Neural cell (in vitro differentiated cells): ENCODE data around the gene MDM1. TPM values are rescaled to one million over a fixed set of nuclear protein-coding genes. Genes with fewer than 3 reads are reported as not detected.

ENCODE experiments used
- H2AFZ ChIP-seq: fragments of 200-600, 300-800 bp; sonication (generic), shearing (Covaris generic); 2 replicates; pipeline ENCODE4 v1.6.0; 2014; ENCODE audit warnings: low read depth, mild to moderate bottlenecking, antibody characterized with exemption, low read length, moderate library complexity
- H3F3A ChIP-seq: fragments of 200-600 bp; shearing (Covaris generic); 2 replicates; pipeline ENCODE4 v1.6.1; 2016; ENCODE audit warnings: mild to moderate bottlenecking, moderate library complexity, mixed read lengths, antibody characterized with exemption, low read length; ENCODE audit not compliant: insufficient read depth, poor library complexity, severe bottlenecking
- H3K27ac ChIP-seq: fragments of 200-600, 300-800 bp; sonication (generic), shearing (Covaris generic); 2 replicates; pipeline ENCODE4 v1.5.1; 2014; ENCODE audit warnings: mild to moderate bottlenecking, low read length, moderate library complexity
- H3K27me3 ChIP-seq: fragments of 300-800, 200-600 bp; sonication (generic), shearing (Covaris generic); 2 replicates; pipeline ENCODE4 v1.6.0; 2014; ENCODE audit warnings: mild to moderate bottlenecking, low read depth, low read length, moderate library complexity; ENCODE audit not compliant: insufficient read depth
- H3K36me3 ChIP-seq: fragments of 300-800, 200-600 bp; sonication (generic), shearing (Covaris generic); 2 replicates; pipeline ENCODE4 v1.5.1; 2014; ENCODE audit warnings: mild to moderate bottlenecking, antibody characterized with exemption, low read length, moderate library complexity; ENCODE audit not compliant: insufficient read depth
- H3K4me2 ChIP-seq: fragments of 300-800, 200-600 bp; sonication (generic), shearing (Covaris generic); 2 replicates; pipeline ENCODE4 v1.6.0; 2014; ENCODE audit warnings: mild to moderate bottlenecking, low read length
- H3K4me3 ChIP-seq: fragments of 300-800, 200-600 bp; sonication (generic), shearing (Covaris generic); 2 replicates; pipeline ENCODE4 v1.5.1; 2014; ENCODE audit warnings: mild to moderate bottlenecking, low read length, moderate library complexity
- H3K79me2 ChIP-seq: fragments of 200-600 bp; shearing (Covaris generic); replicated peaks from 2 replicates; pipeline ENCODE4 v1.6.0; 2014; ENCODE audit warnings: mild to moderate bottlenecking, low read length, moderate library complexity; ENCODE audit not compliant: insufficient read depth
- H3K9ac ChIP-seq: fragments of 300-800, 200-600 bp; sonication (generic), shearing (Covaris generic); 2 replicates; pipeline ENCODE4 v1.6.1; 2016; ENCODE audit warnings: mild to moderate bottlenecking, low read length, mixed read lengths
- H3K9me2 ChIP-seq: fragments of 200-600 bp; shearing (Covaris generic); 2 replicates; pipeline ENCODE4 v1.6.1; 2016; ENCODE audit warnings: mild to moderate bottlenecking, low read length, mixed read lengths; ENCODE audit not compliant: insufficient read depth
- H3K9me3 ChIP-seq: fragments of 200-600, 300-800 bp; sonication (generic), shearing (Covaris generic); 2 replicates; pipeline ENCODE4 v1.6.1; 2016; ENCODE audit warnings: mild to moderate bottlenecking, mixed run types, low read length, moderate library complexity, mixed read lengths
- H4K20me1 ChIP-seq: fragments of 200-600 bp; shearing (Covaris generic); 2 replicates; pipeline ENCODE4 v1.6.1; 2016; ENCODE audit warnings: mild to moderate bottlenecking, mixed run types; ENCODE audit not compliant: insufficient read depth
- EP300 ChIP-seq: fragments of 450-650 bp; conservative IDR thresholded peaks from 2 replicates; pipeline ENCODE4 v1.6.1; 2014; ENCODE audit warnings: antibody characterized with exemption, mild to moderate bottlenecking, moderate library complexity; ENCODE audit not compliant: poor library complexity, severe bottlenecking
- EZH2 ChIP-seq: fragments of 200-600, 300-800 bp; shearing (Covaris generic), sonication (generic); IDR thresholded peaks from 2 replicates; pipeline ENCODE4 v1.6.1; 2014; ENCODE audit warnings: antibody characterized with exemption, low read length, borderline replicate concordance, mild to moderate bottlenecking; ENCODE audit not compliant: insufficient read depth, poor library complexity, severe bottlenecking
- MXI1 ChIP-seq: fragments of 450-650 bp; conservative IDR thresholded peaks from 2 replicates; pipeline ENCODE4 v1.6.1; 2014; ENCODE audit warnings: antibody characterized with exemption, mild to moderate bottlenecking; ENCODE audit not compliant: poor library complexity, severe bottlenecking
- POLR2AphosphoS5 ChIP-seq: IDR thresholded peaks from 2 replicates; pipeline ENCODE4 v1.6.1; 2012
- RAD21 ChIP-seq: fragments of 450-650 bp; conservative IDR thresholded peaks from 2 replicates; pipeline ENCODE4 v1.6.1; 2014; ENCODE audit warnings: antibody characterized with exemption, mild to moderate bottlenecking, moderate library complexity
- SMC3 ChIP-seq: fragments of 450-650 bp; conservative IDR thresholded peaks from 2 replicates; pipeline ENCODE4 v1.6.1; 2014; ENCODE audit warnings: antibody characterized with exemption, mild to moderate bottlenecking, moderate library complexity; ENCODE audit not compliant: poor library complexity
- TAF1 ChIP-seq: IDR thresholded peaks from 2 replicates; pipeline ENCODE4 v1.6.1; 2012; ENCODE audit warnings: low read depth
- polyA plus RNA-seq: library from polyadenylated mRNA; depleted of rRNA; stranded (reverse); fragments of >200 nt; gene quantifications from 2 replicates; pipeline ENCODE4 v1.2.3, GENCODE V29; 2014
- TF ChIP-seq, protein P1 (sequence below): IDR thresholded peaks from 2 replicates; pipeline ENCODE4 v1.6.1; 2012; ENCODE audit warnings: borderline replicate concordance
- TF ChIP-seq, protein P2 (sequence below): fragments of 450-650 bp; IDR thresholded peaks from 2 replicates; pipeline ENCODE4 v1.5.1; 2014; ENCODE audit warnings: antibody characterized with exemption, mild to moderate bottlenecking, moderate library complexity; ENCODE audit not compliant: poor library complexity, severe bottlenecking

The MDM1 gene
- polyA plus RNA-seq, 1 donor from 2014 or later, result 35.5 TPM

DNA sequence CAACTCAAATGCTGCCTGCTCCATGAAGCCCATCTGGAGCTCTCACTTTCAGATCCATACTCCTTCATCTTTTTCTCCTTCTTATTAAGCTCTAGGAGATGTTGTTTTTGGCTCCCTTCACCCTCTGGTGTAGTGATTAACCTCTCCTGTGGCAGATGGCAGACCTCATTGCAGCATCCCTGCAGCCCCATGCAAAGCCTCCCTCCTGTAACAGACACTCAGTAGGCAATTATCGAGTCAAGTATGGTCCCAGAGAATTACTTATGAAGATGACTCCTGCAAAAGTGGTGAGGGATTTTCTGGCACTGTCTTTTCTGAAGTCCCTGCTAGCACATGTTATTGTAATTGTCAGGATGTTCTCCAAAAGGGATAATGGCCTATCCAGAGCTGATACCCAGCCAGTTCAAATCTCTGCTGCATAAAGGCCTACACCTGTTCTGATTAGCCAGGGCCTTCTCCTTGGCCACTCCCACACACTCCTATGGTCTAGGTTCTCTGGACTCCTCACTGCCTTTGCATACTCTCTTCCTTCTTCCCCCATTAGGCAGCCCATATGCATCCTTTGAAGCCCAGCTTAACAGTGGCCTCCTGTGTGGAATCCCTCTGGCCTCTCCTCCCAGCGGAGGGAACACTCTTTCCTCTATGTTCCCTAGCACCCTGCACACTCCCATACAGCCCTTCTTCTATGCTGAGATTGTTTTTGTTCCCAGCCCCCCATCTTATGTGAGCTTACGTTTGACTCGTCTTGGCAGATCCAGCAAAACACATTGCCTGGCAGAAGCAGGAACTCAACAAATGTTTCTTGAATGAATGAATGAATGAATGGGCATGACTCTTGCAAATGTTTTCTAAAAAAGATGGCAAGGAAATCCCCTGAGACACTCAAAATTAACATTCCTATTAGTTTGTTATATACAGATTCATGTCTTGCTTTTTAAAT is 43.9 kb upstream of the MDM1 start:
- no peaks in the 10 kb centered on the region for H3F3A ChIP-seq
- H3K4me2 ChIP-seq, result no peak overlapping the region
- no peaks in the 10 kb centered on the region for H3K9me2 ChIP-seq

DNA sequence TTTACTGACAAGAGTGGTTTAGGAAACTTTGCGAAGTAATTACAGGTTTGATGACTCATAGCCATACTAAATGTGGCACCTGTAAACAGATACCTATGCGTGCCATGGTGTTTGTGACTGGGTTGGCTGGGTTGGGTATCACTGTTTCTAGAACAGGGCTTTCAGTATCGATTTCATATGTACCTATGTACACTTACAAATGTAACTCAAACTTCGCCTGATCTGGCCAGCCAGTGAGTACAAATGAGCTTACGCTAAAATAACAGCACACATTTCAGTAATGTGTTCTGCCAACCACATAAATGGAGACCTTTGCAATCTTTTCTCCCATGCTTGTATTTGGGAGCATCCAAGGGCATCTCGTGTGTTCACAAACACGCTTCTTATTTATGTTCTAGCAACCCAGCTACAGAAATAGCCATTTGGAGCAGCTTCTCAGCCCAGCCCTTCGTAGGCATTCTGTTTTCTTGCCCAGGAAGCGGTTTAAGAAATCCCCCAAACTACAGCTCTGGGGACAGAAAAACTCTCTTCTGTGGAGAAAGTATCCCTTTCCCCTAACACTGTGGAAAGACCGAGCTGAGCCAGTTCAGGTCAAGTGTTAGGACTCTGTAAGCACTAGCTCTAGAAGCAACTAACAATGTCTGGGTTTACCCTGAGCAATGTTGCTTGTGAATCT is 42.3 kb upstream of the MDM1 start:
- no peak overlapping the region for H3K4me3 ChIP-seq
- TF ChIP-seq EP300 (no peak), RAD21 (no peak), SMC3 (no peak), EZH2 (no peak), TAF1 (no peak)
- TF ChIP-seq, protein P1, sequence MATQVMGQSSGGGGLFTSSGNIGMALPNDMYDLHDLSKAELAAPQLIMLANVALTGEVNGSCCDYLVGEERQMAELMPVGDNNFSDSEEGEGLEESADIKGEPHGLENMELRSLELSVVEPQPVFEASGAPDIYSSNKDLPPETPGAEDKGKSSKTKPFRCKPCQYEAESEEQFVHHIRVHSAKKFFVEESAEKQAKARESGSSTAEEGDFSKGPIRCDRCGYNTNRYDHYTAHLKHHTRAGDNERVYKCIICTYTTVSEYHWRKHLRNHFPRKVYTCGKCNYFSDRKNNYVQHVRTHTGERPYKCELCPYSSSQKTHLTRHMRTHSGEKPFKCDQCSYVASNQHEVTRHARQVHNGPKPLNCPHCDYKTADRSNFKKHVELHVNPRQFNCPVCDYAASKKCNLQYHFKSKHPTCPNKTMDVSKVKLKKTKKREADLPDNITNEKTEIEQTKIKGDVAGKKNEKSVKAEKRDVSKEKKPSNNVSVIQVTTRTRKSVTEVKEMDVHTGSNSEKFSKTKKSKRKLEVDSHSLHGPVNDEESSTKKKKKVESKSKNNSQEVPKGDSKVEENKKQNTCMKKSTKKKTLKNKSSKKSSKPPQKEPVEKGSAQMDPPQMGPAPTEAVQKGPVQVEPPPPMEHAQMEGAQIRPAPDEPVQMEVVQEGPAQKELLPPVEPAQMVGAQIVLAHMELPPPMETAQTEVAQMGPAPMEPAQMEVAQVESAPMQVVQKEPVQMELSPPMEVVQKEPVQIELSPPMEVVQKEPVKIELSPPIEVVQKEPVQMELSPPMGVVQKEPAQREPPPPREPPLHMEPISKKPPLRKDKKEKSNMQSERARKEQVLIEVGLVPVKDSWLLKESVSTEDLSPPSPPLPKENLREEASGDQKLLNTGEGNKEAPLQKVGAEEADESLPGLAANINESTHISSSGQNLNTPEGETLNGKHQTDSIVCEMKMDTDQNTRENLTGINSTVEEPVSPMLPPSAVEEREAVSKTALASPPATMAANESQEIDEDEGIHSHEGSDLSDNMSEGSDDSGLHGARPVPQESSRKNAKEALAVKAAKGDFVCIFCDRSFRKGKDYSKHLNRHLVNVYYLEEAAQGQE, result no peak
- TF ChIP-seq, protein P2, sequence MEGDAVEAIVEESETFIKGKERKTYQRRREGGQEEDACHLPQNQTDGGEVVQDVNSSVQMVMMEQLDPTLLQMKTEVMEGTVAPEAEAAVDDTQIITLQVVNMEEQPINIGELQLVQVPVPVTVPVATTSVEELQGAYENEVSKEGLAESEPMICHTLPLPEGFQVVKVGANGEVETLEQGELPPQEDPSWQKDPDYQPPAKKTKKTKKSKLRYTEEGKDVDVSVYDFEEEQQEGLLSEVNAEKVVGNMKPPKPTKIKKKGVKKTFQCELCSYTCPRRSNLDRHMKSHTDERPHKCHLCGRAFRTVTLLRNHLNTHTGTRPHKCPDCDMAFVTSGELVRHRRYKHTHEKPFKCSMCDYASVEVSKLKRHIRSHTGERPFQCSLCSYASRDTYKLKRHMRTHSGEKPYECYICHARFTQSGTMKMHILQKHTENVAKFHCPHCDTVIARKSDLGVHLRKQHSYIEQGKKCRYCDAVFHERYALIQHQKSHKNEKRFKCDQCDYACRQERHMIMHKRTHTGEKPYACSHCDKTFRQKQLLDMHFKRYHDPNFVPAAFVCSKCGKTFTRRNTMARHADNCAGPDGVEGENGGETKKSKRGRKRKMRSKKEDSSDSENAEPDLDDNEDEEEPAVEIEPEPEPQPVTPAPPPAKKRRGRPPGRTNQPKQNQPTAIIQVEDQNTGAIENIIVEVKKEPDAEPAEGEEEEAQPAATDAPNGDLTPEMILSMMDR, result no peak

More for the DNA sequence above, 43.9 kb upstream of the MDM1 start:
- Histone ChIP-seq H3K4me3 (no peak overlapping the region), H3K36me3 (no peaks in the 10 kb centered on the region), H3K9me3 (no peaks in the 10 kb centered on the region), H3K9ac (no peak overlapping the region), H4K20me1 (no peaks in the 10 kb centered on the region), H3K79me2 (no peaks in the 10 kb centered on the region), H2AFZ (no peak overlapping the region), H3K27me3 (no peaks in the 10 kb centered on the region), H3K27ac (peak overlapping the region; percentile 31)
- TF ChIP-seq EP300 (no peak), POLR2AphosphoS5 (no peak), TAF1 (no peak), MXI1 (no peak), RAD21 (no peak), SMC3 (no peak), EZH2 (no peak)
- TF ChIP-seq, protein P1, result no peak
- TF ChIP-seq, protein P2, result no peak

More for the DNA sequence above, 42.3 kb upstream of the MDM1 start:
- no peak overlapping the region for H2AFZ ChIP-seq
- H3F3A ChIP-seq, result no peaks in the 10 kb centered on the region
- no peaks in the 10 kb centered on the region for H3K36me3 ChIP-seq
- no peaks in the 10 kb centered on the region for H3K9me2 ChIP-seq
- H3K9ac ChIP-seq, result no peak overlapping the region
- H3K27ac ChIP-seq, result no peak overlapping the region
- no peaks in the 10 kb centered on the region for H3K27me3 ChIP-seq
- no peaks in the 10 kb centered on the region for H3K79me2 ChIP-seq
- H3K9me3 ChIP-seq, result no peaks in the 10 kb centered on the region
- H4K20me1 ChIP-seq, result no peaks in the 10 kb centered on the region
- H3K4me2 ChIP-seq, result no peak overlapping the region
